HG03280 (cell line): Measurements from ENCODE around the gene CARMIL1.

Experiments used
- ATAC-seq: cut with Tn5 transposase; IDR thresholded peaks from one replicate; pipeline ENCODE4 v1.9.1; 2021; ENCODE audit warnings: mild to moderate bottlenecking, moderate library complexity; ENCODE audit not compliant: unreplicated experiment

The CARMIL1 gene

GRCh38 chr6:25497383-25498040 lies 218.3 kb downstream of the CARMIL1 start:
- no peak for ATAC-seq

- ATAC-seq = no peak
These were observed 219.3 kb downstream of the CARMIL1 start for GRCh38 chr6:25498505-25498904.

GRCh38 chr6:25499615-25500235 lies 220.6 kb downstream of the CARMIL1 start:
- ATAC-seq = no peak

GRCh38 chr6:25503686-25504085 lies 224.5 kb downstream of the CARMIL1 start:
- no peak for ATAC-seq

GRCh38 chr6:25504661-25505060 lies 225.5 kb downstream of the CARMIL1 start:
- ATAC-seq = no peak

- no peak for ATAC-seq
These were observed 226.8 kb downstream of the CARMIL1 start for GRCh38 chr6:25506020-25506419.

- ATAC-seq = no peak
These were observed 228.9 kb downstream of the CARMIL1 start for GRCh38 chr6:25508051-25508450.

GRCh38 chr6:25511376-25511775 lies 232.2 kb downstream of the CARMIL1 start:
- no peak for ATAC-seq

- ATAC-seq = no peak
These were observed 233.4 kb downstream of the CARMIL1 start for GRCh38 chr6:25512560-25512959.

GRCh38 chr6:25519856-25520255 lies 240.7 kb downstream of the CARMIL1 start:
- ATAC-seq = no peak

GRCh38 chr6:25524542-25524941 lies 245.4 kb downstream of the CARMIL1 start:
- ATAC-seq = no peak

- no peak for ATAC-seq
These were observed 245.9 kb downstream of the CARMIL1 start for GRCh38 chr6:25525078-25525477.

GRCh38 chr6:25534942-25535631 lies 255.9 kb downstream of the CARMIL1 start:
- no peak for ATAC-seq

GRCh38 chr6:25535632-25536225 lies 256.6 kb downstream of the CARMIL1 start:
- ATAC-seq = no peak

GRCh38 chr6:25536781-25537180 lies 257.6 kb downstream of the CARMIL1 start:
- ATAC-seq = no peak

GRCh38 chr6:25537349-25538018 lies 258.3 kb downstream of the CARMIL1 start:
- ATAC-seq = no peak

GRCh38 chr6:25541228-25541627 lies 262.1 kb downstream of the CARMIL1 start:
- ATAC-seq = no peak

GRCh38 chr6:25542984-25543910 lies 264.1 kb downstream of the CARMIL1 start:
- no peak for ATAC-seq

GRCh38 chr6:25544833-25545232 lies 265.7 kb downstream of the CARMIL1 start:
- no peak for ATAC-seq

GRCh38 chr6:25547797-25548196 lies 268.6 kb downstream of the CARMIL1 start:
- no peak for ATAC-seq
